Neural cell (in vitro differentiated cells): Measurements from ENCODE around the gene TRAPPC10. TPM values are rescaled to one million over a fixed set of nuclear protein-coding genes. Genes with fewer than 3 reads are reported as not detected.
"Not testable (repeated sequence)": the region's sequence is repeated elsewhere in the genome, so short reads cannot be mapped to it uniquely, and the experiment has no call there.

Experiments
- H2AFZ ChIP-seq: fragments of 200-600, 300-800 bp; sonication (generic), shearing (Covaris generic); 2 replicates; pipeline ENCODE4 v1.6.0; 2014; ENCODE audit warnings: low read depth, mild to moderate bottlenecking, antibody characterized with exemption, low read length, moderate library complexity
- H3F3A ChIP-seq: fragments of 200-600 bp; shearing (Covaris generic); 2 replicates; pipeline ENCODE4 v1.6.1; 2016; ENCODE audit warnings: mild to moderate bottlenecking, moderate library complexity, mixed read lengths, antibody characterized with exemption, low read length; ENCODE audit not compliant: insufficient read depth, poor library complexity, severe bottlenecking
- H3K27ac ChIP-seq: fragments of 200-600, 300-800 bp; sonication (generic), shearing (Covaris generic); 2 replicates; pipeline ENCODE4 v1.5.1; 2014; ENCODE audit warnings: mild to moderate bottlenecking, low read length, moderate library complexity
- H3K27me3 ChIP-seq: fragments of 300-800, 200-600 bp; sonication (generic), shearing (Covaris generic); 2 replicates; pipeline ENCODE4 v1.6.0; 2014; ENCODE audit warnings: mild to moderate bottlenecking, low read depth, low read length, moderate library complexity; ENCODE audit not compliant: insufficient read depth
- H3K36me3 ChIP-seq: fragments of 300-800, 200-600 bp; sonication (generic), shearing (Covaris generic); 2 replicates; pipeline ENCODE4 v1.5.1; 2014; ENCODE audit warnings: mild to moderate bottlenecking, antibody characterized with exemption, low read length, moderate library complexity; ENCODE audit not compliant: insufficient read depth
- H3K4me2 ChIP-seq: fragments of 300-800, 200-600 bp; sonication (generic), shearing (Covaris generic); 2 replicates; pipeline ENCODE4 v1.6.0; 2014; ENCODE audit warnings: mild to moderate bottlenecking, low read length
- H3K4me3 ChIP-seq: fragments of 300-800, 200-600 bp; sonication (generic), shearing (Covaris generic); 2 replicates; pipeline ENCODE4 v1.5.1; 2014; ENCODE audit warnings: mild to moderate bottlenecking, low read length, moderate library complexity
- H3K79me2 ChIP-seq: fragments of 200-600 bp; shearing (Covaris generic); replicated peaks from 2 replicates; pipeline ENCODE4 v1.6.0; 2014; ENCODE audit warnings: mild to moderate bottlenecking, low read length, moderate library complexity; ENCODE audit not compliant: insufficient read depth
- H3K9ac ChIP-seq: fragments of 300-800, 200-600 bp; sonication (generic), shearing (Covaris generic); 2 replicates; pipeline ENCODE4 v1.6.1; 2016; ENCODE audit warnings: mild to moderate bottlenecking, low read length, mixed read lengths
- H3K9me2 ChIP-seq: fragments of 200-600 bp; shearing (Covaris generic); 2 replicates; pipeline ENCODE4 v1.6.1; 2016; ENCODE audit warnings: mild to moderate bottlenecking, low read length, mixed read lengths; ENCODE audit not compliant: insufficient read depth
- H3K9me3 ChIP-seq: fragments of 200-600, 300-800 bp; sonication (generic), shearing (Covaris generic); 2 replicates; pipeline ENCODE4 v1.6.1; 2016; ENCODE audit warnings: mild to moderate bottlenecking, mixed run types, low read length, moderate library complexity, mixed read lengths
- H4K20me1 ChIP-seq: fragments of 200-600 bp; shearing (Covaris generic); 2 replicates; pipeline ENCODE4 v1.6.1; 2016; ENCODE audit warnings: mild to moderate bottlenecking, mixed run types; ENCODE audit not compliant: insufficient read depth
- EP300 ChIP-seq: fragments of 450-650 bp; conservative IDR thresholded peaks from 2 replicates; pipeline ENCODE4 v1.6.1; 2014; ENCODE audit warnings: antibody characterized with exemption, mild to moderate bottlenecking, moderate library complexity; ENCODE audit not compliant: poor library complexity, severe bottlenecking
- EZH2 ChIP-seq: fragments of 200-600, 300-800 bp; shearing (Covaris generic), sonication (generic); IDR thresholded peaks from 2 replicates; pipeline ENCODE4 v1.6.1; 2014; ENCODE audit warnings: antibody characterized with exemption, low read length, borderline replicate concordance, mild to moderate bottlenecking; ENCODE audit not compliant: insufficient read depth, poor library complexity, severe bottlenecking
- MXI1 ChIP-seq: fragments of 450-650 bp; conservative IDR thresholded peaks from 2 replicates; pipeline ENCODE4 v1.6.1; 2014; ENCODE audit warnings: antibody characterized with exemption, mild to moderate bottlenecking; ENCODE audit not compliant: poor library complexity, severe bottlenecking
- POLR2AphosphoS5 ChIP-seq: IDR thresholded peaks from 2 replicates; pipeline ENCODE4 v1.6.1; 2012
- RAD21 ChIP-seq: fragments of 450-650 bp; conservative IDR thresholded peaks from 2 replicates; pipeline ENCODE4 v1.6.1; 2014; ENCODE audit warnings: antibody characterized with exemption, mild to moderate bottlenecking, moderate library complexity
- SMC3 ChIP-seq: fragments of 450-650 bp; conservative IDR thresholded peaks from 2 replicates; pipeline ENCODE4 v1.6.1; 2014; ENCODE audit warnings: antibody characterized with exemption, mild to moderate bottlenecking, moderate library complexity; ENCODE audit not compliant: poor library complexity
- TAF1 ChIP-seq: IDR thresholded peaks from 2 replicates; pipeline ENCODE4 v1.6.1; 2012; ENCODE audit warnings: low read depth
- polyA plus RNA-seq: library from polyadenylated mRNA; depleted of rRNA; stranded (reverse); fragments of >200 nt; gene quantifications from 2 replicates; pipeline ENCODE4 v1.2.3, GENCODE V29; 2014
- TF ChIP-seq, protein P1 (sequence below): fragments of 450-650 bp; IDR thresholded peaks from 2 replicates; pipeline ENCODE4 v1.5.1; 2014; ENCODE audit warnings: antibody characterized with exemption, mild to moderate bottlenecking, moderate library complexity; ENCODE audit not compliant: poor library complexity, severe bottlenecking
- TF ChIP-seq, protein P2 (sequence below): IDR thresholded peaks from 2 replicates; pipeline ENCODE4 v1.6.1; 2012; ENCODE audit warnings: borderline replicate concordance

The TRAPPC10 gene
- polyA plus RNA-seq, 1 donor from 2014 or later, result 17.8 TPM

DNA sequence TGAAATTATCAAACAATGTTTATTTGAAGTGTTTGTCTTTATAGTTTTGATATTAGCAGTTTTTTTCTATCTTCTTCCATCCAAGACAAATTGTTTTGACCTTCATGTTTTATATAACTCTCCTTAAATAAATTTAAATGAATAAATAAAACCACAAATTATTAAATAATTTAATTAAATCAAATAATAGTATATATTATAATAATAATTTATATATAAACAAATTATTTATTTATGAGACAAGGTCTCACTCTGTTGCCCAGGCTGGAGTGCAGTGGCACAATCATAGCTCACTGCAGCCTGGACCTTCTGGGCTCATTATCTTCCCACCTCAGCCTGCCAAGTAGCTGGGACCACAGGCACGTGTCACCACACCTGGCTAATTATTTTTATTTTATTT lies 82.7 kb downstream of the TRAPPC10 start:
- Histone ChIP-seq H3K9me3 (no peaks in the 10 kb centered on the region), H3K4me2 (no peak overlapping the region), H3F3A (no peaks in the 10 kb centered on the region), H3K79me2 (no peaks in the 10 kb centered on the region), H3K36me3 (peaks cover 3% of the 10 kb centered on the region), H3K4me3 (no peak overlapping the region), H3K9me2 (no peaks in the 10 kb centered on the region), H2AFZ (no peak overlapping the region), H4K20me1 (no peaks in the 10 kb centered on the region), H3K9ac (no peak overlapping the region), H3K27ac (no peak overlapping the region), H3K27me3 (no peaks in the 10 kb centered on the region)
- TF ChIP-seq RAD21 (no peak), EP300 (no peak), MXI1 (no peak), SMC3 (no peak), POLR2AphosphoS5 (no peak), TAF1 (no peak), EZH2 (no peak)
- TF ChIP-seq, protein P1, sequence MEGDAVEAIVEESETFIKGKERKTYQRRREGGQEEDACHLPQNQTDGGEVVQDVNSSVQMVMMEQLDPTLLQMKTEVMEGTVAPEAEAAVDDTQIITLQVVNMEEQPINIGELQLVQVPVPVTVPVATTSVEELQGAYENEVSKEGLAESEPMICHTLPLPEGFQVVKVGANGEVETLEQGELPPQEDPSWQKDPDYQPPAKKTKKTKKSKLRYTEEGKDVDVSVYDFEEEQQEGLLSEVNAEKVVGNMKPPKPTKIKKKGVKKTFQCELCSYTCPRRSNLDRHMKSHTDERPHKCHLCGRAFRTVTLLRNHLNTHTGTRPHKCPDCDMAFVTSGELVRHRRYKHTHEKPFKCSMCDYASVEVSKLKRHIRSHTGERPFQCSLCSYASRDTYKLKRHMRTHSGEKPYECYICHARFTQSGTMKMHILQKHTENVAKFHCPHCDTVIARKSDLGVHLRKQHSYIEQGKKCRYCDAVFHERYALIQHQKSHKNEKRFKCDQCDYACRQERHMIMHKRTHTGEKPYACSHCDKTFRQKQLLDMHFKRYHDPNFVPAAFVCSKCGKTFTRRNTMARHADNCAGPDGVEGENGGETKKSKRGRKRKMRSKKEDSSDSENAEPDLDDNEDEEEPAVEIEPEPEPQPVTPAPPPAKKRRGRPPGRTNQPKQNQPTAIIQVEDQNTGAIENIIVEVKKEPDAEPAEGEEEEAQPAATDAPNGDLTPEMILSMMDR, result no peak
- TF ChIP-seq, protein P2, sequence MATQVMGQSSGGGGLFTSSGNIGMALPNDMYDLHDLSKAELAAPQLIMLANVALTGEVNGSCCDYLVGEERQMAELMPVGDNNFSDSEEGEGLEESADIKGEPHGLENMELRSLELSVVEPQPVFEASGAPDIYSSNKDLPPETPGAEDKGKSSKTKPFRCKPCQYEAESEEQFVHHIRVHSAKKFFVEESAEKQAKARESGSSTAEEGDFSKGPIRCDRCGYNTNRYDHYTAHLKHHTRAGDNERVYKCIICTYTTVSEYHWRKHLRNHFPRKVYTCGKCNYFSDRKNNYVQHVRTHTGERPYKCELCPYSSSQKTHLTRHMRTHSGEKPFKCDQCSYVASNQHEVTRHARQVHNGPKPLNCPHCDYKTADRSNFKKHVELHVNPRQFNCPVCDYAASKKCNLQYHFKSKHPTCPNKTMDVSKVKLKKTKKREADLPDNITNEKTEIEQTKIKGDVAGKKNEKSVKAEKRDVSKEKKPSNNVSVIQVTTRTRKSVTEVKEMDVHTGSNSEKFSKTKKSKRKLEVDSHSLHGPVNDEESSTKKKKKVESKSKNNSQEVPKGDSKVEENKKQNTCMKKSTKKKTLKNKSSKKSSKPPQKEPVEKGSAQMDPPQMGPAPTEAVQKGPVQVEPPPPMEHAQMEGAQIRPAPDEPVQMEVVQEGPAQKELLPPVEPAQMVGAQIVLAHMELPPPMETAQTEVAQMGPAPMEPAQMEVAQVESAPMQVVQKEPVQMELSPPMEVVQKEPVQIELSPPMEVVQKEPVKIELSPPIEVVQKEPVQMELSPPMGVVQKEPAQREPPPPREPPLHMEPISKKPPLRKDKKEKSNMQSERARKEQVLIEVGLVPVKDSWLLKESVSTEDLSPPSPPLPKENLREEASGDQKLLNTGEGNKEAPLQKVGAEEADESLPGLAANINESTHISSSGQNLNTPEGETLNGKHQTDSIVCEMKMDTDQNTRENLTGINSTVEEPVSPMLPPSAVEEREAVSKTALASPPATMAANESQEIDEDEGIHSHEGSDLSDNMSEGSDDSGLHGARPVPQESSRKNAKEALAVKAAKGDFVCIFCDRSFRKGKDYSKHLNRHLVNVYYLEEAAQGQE, result no peak

DNA sequence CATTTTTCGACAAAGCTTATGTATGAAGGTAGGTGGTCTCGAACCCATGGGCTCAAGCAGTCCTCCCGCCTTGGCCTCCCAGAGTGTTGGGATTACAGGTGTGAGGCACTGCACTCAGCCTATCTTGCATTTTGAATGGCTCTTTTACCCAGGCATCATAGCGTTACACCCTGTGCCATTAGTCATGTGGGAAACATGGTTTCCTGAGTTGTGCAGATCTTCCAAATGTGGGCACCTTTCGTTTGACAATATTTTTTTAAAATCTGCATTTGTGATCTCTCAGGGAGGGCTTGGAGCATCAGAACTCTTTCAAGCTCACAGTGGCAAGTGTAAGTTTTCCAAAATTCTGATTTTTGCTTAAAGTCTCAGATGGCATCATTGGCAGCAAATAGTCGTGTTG lies 86.4 kb downstream of the TRAPPC10 start:
- not testable (repeated sequence) for H3K27ac ChIP-seq, H3K9me2 ChIP-seq, H3F3A ChIP-seq

DNA sequence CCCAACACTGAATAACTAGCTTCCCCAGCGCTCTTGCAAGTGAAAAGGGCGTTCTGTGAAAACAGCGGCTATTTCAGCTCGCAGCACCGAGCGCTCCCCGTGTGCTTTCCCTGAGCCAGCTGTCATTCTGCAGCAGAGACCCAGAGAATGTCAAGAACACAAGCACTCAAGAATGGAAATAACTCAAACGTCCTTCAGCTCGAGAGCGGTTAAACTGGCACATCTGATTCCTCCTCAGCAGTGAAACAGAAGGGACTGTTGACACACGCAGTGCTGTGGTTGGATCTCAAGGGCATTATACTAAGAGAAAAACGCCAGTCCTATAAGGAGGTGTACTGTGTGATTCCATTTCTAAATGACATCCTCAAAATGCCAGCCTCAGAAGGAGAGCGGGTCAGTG lies 86.9 kb downstream of the TRAPPC10 start:
- H3K4me3 ChIP-seq, H3K27me3 ChIP-seq, H3K27ac ChIP-seq, H3K4me2 ChIP-seq, H3F3A ChIP-seq, H4K20me1 ChIP-seq, H3K9me3 ChIP-seq, H2AFZ ChIP-seq, H3K79me2 ChIP-seq, H3K9me2 ChIP-seq, H3K36me3 ChIP-seq, H3K9ac ChIP-seq: not testable (repeated sequence)

More for the DNA sequence above, 86.4 kb downstream of the TRAPPC10 start:
- H3K4me3 ChIP-seq, H3K79me2 ChIP-seq, H3K9me3 ChIP-seq, H2AFZ ChIP-seq, H3K4me2 ChIP-seq, H3K27me3 ChIP-seq, H3K36me3 ChIP-seq, H4K20me1 ChIP-seq, H3K9ac ChIP-seq: not testable (repeated sequence)
